ENCODE data around the gene FTO. TPM values are rescaled to one million over a fixed set of nuclear protein-coding genes. Genes with fewer than 3 reads are reported as not detected.

FTO gene
- total RNA-seq, 4 donors from 2014 or later = 62.0 to 90.1 (median 75.1) TPM

DNA sequence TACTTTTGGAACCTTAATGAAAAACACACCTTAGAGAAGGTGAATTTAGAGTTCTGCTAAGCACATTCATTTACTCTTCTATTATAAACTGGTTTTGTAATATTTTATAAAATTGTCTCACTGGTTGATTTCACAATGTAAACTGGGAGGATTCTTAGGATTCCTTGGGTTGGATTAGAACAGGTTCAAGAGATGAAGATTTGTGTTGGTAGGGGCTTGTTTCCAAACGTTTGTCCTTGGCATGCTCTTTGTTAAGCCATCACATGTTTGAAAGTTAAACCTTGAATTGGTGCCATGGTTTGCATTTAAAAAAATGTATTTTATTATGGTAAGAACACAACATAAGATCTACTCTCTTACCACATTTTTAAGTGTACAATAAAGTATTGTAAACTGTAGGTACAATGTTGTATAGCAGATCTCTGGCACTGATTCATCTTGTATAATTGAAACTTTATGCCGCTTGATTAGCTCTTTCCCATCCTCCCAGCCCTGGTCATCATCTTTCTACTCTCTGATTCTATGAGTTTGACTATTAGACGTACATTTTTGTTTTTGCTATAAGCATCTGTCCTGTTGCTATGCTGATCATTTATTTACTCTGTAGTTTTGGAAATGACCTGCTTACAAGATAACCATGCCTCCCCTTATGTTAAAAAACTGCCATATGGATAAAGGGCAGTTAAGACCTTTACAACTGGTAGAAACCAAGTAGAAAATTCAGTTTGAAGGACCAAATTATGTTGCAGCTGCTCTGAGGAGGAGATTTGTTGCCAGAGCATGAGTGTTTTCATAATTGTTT lies 9.6 kb downstream of the FTO start:
- H3K27ac ChIP-seq = no peak overlapping the region
- TF ChIP-seq POLR2A (IDR thresholded peaks at IDR 0.05) = no peak
- H3K36me3 ChIP-seq = no peaks in the 10 kb centered on the region
- in situ Hi-C loops (cut with MboI; ENCODE audit: low sequenced_read_pairs in 4 of 4) (no loop called here), intact Hi-C loops (cut with DNase I; ENCODE audit: low total_unique reads) (no loop called here)
- DNase-seq (no peak), ATAC-seq (no peak)
- H3K27me3 ChIP-seq = no peaks in the 10 kb centered on the region
- no peak overlapping the region for H3K4me3 ChIP-seq
- H3K4me1 ChIP-seq = peaks cover 47 to 48% of the 10 kb centered on the region in 2 donors
- H3K9me3 ChIP-seq = no peaks in the 10 kb centered on the region

DNA sequence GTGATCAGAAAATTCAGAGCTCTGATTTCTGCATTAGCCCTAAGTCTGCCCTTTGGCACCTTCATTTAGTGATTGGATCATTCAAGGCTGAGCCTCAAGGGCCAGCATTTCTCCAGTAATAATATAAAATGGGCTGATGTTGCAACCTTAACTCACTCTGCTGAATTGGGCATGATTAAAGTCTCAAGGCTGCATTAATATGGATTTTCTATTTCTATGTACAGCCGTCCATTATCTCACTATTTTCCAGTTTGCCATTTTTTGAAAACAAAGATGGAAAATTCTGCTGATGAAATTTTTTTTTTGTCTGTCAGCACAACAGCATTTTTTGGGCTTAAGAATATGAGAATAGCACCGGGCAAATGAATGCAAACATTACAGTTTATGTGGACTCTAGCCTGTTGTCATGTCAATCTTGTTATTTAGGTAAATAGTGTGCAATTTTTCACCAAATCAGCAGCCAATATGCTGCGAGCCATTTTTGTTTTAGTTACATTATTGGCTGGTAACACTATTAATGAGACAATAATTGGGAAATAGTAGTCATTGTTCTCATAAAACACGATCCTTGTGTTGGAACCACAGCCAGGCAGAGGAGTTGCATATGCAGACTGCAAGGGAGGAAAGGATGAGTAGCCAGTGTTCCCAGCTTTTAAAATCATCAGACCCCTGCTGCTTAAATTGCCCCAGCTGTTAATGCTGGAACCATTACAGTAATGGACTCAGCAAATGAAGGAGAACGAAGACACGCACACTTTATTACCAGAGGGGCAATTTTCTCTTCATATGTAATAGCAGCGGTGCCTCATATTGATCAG lies 10.5 kb downstream of the FTO start:
- Histone ChIP-seq H3K36me3 (no peaks in the 10 kb centered on the region), H3K27ac (no peak overlapping the region), H3K4me3 (no peak overlapping the region), H3K27me3 (no peaks in the 10 kb centered on the region), H3K4me1 (peaks cover 48 to 49% of the 10 kb centered on the region in 2 donors), H3K9me3 (no peaks in the 10 kb centered on the region)
- intact Hi-C loops (cut with DNase I; ENCODE audit: low total_unique reads) = no loop called here
- in situ Hi-C loops (cut with MboI; ENCODE audit: low sequenced_read_pairs in 4 of 4) = no loop called here
- ATAC-seq (peak; percentile 60 to 79), DNase-seq (no peak)
- TF ChIP-seq POLR2A (IDR thresholded peaks at IDR 0.05) (no peak), CTCF (IDR thresholded peaks at IDR 0.05 in 4 of 5, conservative IDR thresholded peaks at IDR 0.05 in 1 of 5) (no peak)

- Histone ChIP-seq H3K27ac (no peak overlapping the region), H3K27me3 (no peaks in the 10 kb centered on the region), H3K4me3 (no peak overlapping the region), H3K4me1 (peaks cover 48 to 49% of the 10 kb centered on the region in 2 donors), H3K36me3 (no peaks in the 10 kb centered on the region), H3K9me3 (no peaks in the 10 kb centered on the region)
- in situ Hi-C loops (cut with MboI; ENCODE audit: low sequenced_read_pairs in 4 of 4) = no loop called here
- intact Hi-C loops (cut with DNase I; ENCODE audit: low total_unique reads) = no loop called here
- no peak for ATAC-seq
- DNase-seq = no peak
- TF ChIP-seq POLR2A (IDR thresholded peaks at IDR 0.05) (no peak), CTCF (IDR thresholded peaks at IDR 0.05 in 4 of 5, conservative IDR thresholded peaks at IDR 0.05 in 1 of 5) (no peak)
These were observed 11.0 kb downstream of the FTO start for GRCh38 chr16:53715023-53715384.

DNA sequence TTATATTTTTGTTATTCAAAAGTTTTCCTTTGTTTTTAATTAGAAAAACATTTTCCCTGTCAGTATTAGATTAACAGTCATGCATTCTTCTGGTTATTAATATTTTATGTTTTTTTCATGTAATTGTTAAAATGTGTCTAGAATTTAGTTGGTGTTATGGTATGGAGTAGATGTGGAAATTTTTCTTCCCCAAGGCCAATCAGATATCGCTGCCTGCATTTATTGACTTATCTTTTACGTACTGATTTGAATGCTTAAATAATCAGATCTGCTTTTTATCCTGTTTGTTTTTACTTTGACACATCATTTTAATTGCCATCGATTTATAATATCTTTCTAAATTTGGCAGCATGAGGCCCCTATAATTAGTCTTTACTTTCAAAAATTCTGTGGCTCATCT lies 13.6 kb downstream of the FTO start:
- Histone ChIP-seq H3K4me1 (peaks cover 35 to 41% of the 10 kb centered on the region in 2 donors), H3K27me3 (no peaks in the 10 kb centered on the region), H3K4me3 (no peak overlapping the region), H3K36me3 (no peaks in the 10 kb centered on the region), H3K27ac (no peak overlapping the region), H3K9me3 (no peaks in the 10 kb centered on the region)
- in situ Hi-C loops (cut with MboI; ENCODE audit: low sequenced_read_pairs in 4 of 4) = no loop called here
- ATAC-seq (no peak), DNase-seq (no peak)
- intact Hi-C loops (cut with DNase I; ENCODE audit: low total_unique reads) = no loop called here
- TF ChIP-seq CTCF (IDR thresholded peaks at IDR 0.05 in 4 of 5, conservative IDR thresholded peaks at IDR 0.05 in 1 of 5) (no peak), POLR2A (IDR thresholded peaks at IDR 0.05) (no peak)

GRCh38 chr16:53721017-53721416 lies 17.1 kb downstream of the FTO start:
- in situ Hi-C loops (cut with MboI; ENCODE audit: low sequenced_read_pairs in 4 of 4) (no loop called here), intact Hi-C loops (cut with DNase I; ENCODE audit: low total_unique reads) (no loop called here)
- Histone ChIP-seq H3K9me3 (no peaks in the 10 kb centered on the region), H3K4me1 (peaks cover under 1 to 17% of the 10 kb centered on the region in 2 donors), H3K27ac (no peak overlapping the region), H3K27me3 (no peaks in the 10 kb centered on the region), H3K36me3 (no peaks in the 10 kb centered on the region), H3K4me3 (no peak overlapping the region)
- no peak for DNase-seq
- TF ChIP-seq CTCF (IDR thresholded peaks at IDR 0.05 in 4 of 5, conservative IDR thresholded peaks at IDR 0.05 in 1 of 5) = no peak
- TF ChIP-seq POLR2A (IDR thresholded peaks at IDR 0.05) = no peak
- ATAC-seq = peak in 1 of 2 donors; percentile 68

All from gastrocnemius medialis (tissue), 4 donors.